Stimulated activated CD8-positive, alpha-beta memory T cell treated with anti-CD3 and anti-CD28 coated beads, Interleukin-4, amount 100 ng/mL, for 48 hours (primary cell): ENCODE data around the gene MSRB3.

ENCODE experiments used
- DNase-seq: peaks from one replicate; pipeline ENCODE4 v3.0.0-alpha.2; 2020

Gene MSRB3

GRCh38 chr12:65501093-65501621 is 222.7 kb downstream of the MSRB3 start:
- no peak for DNase-seq

- no peak for DNase-seq
Measured at GRCh38 chr12:65501935-65502334, 223.5 kb downstream of the MSRB3 start.

- DNase-seq: no peak
Measured at GRCh38 chr12:65504417-65504816, 225.9 kb downstream of the MSRB3 start.

GRCh38 chr12:65505386-65506121 is 227.1 kb downstream of the MSRB3 start:
- no peak for DNase-seq

- DNase-seq: no peak
Measured at GRCh38 chr12:65508276-65509035, 230.0 kb downstream of the MSRB3 start.

- no peak for DNase-seq
Measured at GRCh38 chr12:65510007-65510406, 231.5 kb downstream of the MSRB3 start.

GRCh38 chr12:65510584-65511050 is 232.1 kb downstream of the MSRB3 start:
- DNase-seq: no peak

GRCh38 chr12:65511134-65511834 is 232.8 kb downstream of the MSRB3 start:
- no peak for DNase-seq

GRCh38 chr12:65511912-65512311 is 233.4 kb downstream of the MSRB3 start:
- no peak for DNase-seq
